Tibial artery (tissue), 4 donors: ENCODE data around the gene SYPL2.

ENCODE experiments used
- DNase-seq, 2 donors: peaks; one replicate each; pipeline ENCODE4 v3.0.0-alpha.2; 2019
- H3K27ac ChIP-seq, 2 donors: fragments of 200-600 bp; sonication (generic) in 1 of 2; 1 replicate in 1 of 2; 2 replicates in 1 of 2; pipeline ENCODE4 v1.5.1; 2018 to 2019; ENCODE audit warnings: mild to moderate bottlenecking in 1 of 2
- H3K27me3 ChIP-seq, 2 donors: fragments of 200-600 bp; sonication (generic) in 1 of 2; one replicate each; pipeline versions ENCODE4 v1.5.1 to v1.6.0; 2016 to 2019
- H3K36me3 ChIP-seq, 3 donors: fragments of 200-600 bp; sonication (generic) in 2 of 3; one replicate each; pipeline ENCODE4 v1.5.1; 2016 to 2019; ENCODE audit warnings: mild to moderate bottlenecking in 2 of 3
- H3K4me1 ChIP-seq, 4 donors: fragments of 200-600 bp; sonication (generic) in 2 of 4; 1 replicate in 3 of 4; 2 replicates in 1 of 4; pipeline ENCODE4 v1.5.1; 2016 to 2019
- H3K4me3 ChIP-seq, 2 donors: fragments of 200-600 bp; sonication (generic) in 1 of 2; 1 replicate in 1 of 2; 2 replicates in 1 of 2; pipeline ENCODE4 v1.5.1; 2018 to 2019; ENCODE audit warnings: mild to moderate bottlenecking in 2 of 2
- H3K9me3 ChIP-seq, 3 donors: fragments of 200-600 bp; sonication (generic) in 1 of 3; one replicate each; pipeline ENCODE4 v1.5.1; 2016 to 2019
- intact Hi-C: fragments of 100-400 bp; cut with DNase I; formaldehyde crosslinking; loops from one replicate; pipeline ENCODE4 v1.15.0; 2023; ENCODE audit warnings: low total_unique reads
- TF ChIP-seq, protein P1 (sequence below), 2 experiments: fragments of 200-600 bp in 1 of 2; fragments of 450-650 bp in 1 of 2; IDR thresholded peaks; one replicate each; pipeline ENCODE4 v1.5.1; 2017 to 2019; ENCODE audit warnings: antibody characterized with exemption in 2 of 2, mild to moderate bottlenecking in 1 of 2, moderate library complexity in 1 of 2

Gene SYPL2

DNA sequence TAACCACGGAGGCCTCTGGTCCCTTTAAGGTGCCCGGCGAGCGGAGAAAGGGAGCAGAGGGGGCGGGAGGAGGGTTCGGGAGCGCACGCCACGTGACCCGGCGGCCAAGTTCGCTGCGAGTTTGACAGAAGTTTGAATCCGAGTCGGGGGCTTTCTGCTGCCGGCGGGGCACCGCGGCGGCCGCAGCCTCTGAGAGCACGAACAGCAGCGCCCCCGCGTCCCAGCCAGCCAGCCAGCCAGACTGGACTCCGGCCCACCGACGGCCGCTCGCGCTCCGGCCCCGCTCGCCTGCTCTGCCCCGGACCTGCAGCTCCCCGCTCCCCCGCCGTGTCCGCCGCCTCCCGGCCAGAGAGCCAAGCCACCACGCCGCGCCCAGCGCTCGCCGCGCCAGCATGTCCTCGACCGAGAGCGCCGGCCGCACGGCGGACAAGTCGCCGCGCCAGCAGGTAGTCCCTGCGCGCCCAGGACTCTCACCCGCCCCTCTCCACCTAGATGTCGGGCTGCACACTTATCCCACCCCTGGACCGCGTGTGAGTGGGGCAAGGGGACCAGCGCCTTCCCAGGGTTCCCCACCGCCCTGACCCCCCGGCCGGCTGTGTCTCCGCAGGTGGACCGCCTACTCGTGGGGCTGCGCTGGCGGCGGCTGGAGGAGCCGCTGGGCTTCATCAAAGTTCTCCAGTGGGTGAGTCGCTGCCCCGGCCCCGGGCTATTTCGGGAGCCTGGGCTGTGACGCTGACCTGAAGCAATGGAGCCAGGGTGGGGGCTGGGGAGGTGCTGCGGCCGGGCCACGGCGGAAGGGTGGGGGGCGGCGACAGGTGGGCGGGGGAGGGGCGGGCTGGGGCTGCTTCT, at the start of gene SYPL2:
Gene SYPL2 (plus strand): TSS at position 95 of the 849 bp plus-strand sequence. CDS start 298 bp downstream, at position 393.
- H3K9me3 ChIP-seq, result no peaks in the 10 kb centered on the region
- peaks cover 0 to 19% (median 7%) of the 10 kb centered on the region in 4 donors for H3K4me1 ChIP-seq
- no peak for DNase-seq
- TF ChIP-seq, protein P1, sequence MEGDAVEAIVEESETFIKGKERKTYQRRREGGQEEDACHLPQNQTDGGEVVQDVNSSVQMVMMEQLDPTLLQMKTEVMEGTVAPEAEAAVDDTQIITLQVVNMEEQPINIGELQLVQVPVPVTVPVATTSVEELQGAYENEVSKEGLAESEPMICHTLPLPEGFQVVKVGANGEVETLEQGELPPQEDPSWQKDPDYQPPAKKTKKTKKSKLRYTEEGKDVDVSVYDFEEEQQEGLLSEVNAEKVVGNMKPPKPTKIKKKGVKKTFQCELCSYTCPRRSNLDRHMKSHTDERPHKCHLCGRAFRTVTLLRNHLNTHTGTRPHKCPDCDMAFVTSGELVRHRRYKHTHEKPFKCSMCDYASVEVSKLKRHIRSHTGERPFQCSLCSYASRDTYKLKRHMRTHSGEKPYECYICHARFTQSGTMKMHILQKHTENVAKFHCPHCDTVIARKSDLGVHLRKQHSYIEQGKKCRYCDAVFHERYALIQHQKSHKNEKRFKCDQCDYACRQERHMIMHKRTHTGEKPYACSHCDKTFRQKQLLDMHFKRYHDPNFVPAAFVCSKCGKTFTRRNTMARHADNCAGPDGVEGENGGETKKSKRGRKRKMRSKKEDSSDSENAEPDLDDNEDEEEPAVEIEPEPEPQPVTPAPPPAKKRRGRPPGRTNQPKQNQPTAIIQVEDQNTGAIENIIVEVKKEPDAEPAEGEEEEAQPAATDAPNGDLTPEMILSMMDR (IDR thresholded peaks at IDR 0.05), result no peak
- peak within 1 kb of the TSS; percentile 55 to 76 for H3K4me3 ChIP-seq
- peaks cover 0 to 14% of the 10 kb centered on the region in 2 donors for H3K27me3 ChIP-seq
- no peaks in the 10 kb centered on the region for H3K36me3 ChIP-seq
- intact Hi-C loops, result loop anchor here (5.0 kb wide), 1 partner anchor 39 kb away; the partner anchor contains the start of gene PSMA5
- peak within 1 kb of the TSS; percentile 66 to 73 for H3K27ac ChIP-seq

GRCh38 chr1:109423498-109423897, 42.8 kb upstream of the SYPL2 start:
- TF ChIP-seq, protein P1 (IDR thresholded peaks at IDR 0.05), result no peak
- no peaks in the 10 kb centered on the region for H3K27me3 ChIP-seq
- peaks cover 25 to 33% (median 28%) of the 10 kb centered on the region in 3 donors for H3K36me3 ChIP-seq
- intact Hi-C loops, result loop anchor here (10.0 kb wide), 1 partner anchor 111 kb away; the partner anchor contains the start of gene GPR61
- no peak for DNase-seq
- H3K4me3 ChIP-seq, result no peak overlapping the region
- peaks cover 0 to 33% (median 19%) of the 10 kb centered on the region in 4 donors for H3K4me1 ChIP-seq
- no peak overlapping the region for H3K27ac ChIP-seq
- no peaks in the 10 kb centered on the region for H3K9me3 ChIP-seq

GRCh38 chr1:109425391-109426280, 40.7 kb upstream of the SYPL2 start:
- Histone ChIP-seq H3K27ac (peak overlapping the region; percentile 90 to 95), H3K4me1 (peaks cover 0 to 33% (median 19%) of the 10 kb centered on the region in 4 donors), H3K9me3 (no peaks in the 10 kb centered on the region), H3K4me3 (peak overlapping the region; percentile 83 to 92), H3K36me3 (peaks cover 9 to 13% (median 9%) of the 10 kb centered on the region in 3 donors), H3K27me3 (no peaks in the 10 kb centered on the region)
- intact Hi-C loops, result loop anchor here (5.0 to 10.0 kb wide), 2 partner anchors 42 to 109 kb away; partner anchors contain the start of genes GPR61 and SYPL2
- DNase-seq, result no peak
- TF ChIP-seq, protein P1 (IDR thresholded peaks at IDR 0.05), result no peak

DNA sequence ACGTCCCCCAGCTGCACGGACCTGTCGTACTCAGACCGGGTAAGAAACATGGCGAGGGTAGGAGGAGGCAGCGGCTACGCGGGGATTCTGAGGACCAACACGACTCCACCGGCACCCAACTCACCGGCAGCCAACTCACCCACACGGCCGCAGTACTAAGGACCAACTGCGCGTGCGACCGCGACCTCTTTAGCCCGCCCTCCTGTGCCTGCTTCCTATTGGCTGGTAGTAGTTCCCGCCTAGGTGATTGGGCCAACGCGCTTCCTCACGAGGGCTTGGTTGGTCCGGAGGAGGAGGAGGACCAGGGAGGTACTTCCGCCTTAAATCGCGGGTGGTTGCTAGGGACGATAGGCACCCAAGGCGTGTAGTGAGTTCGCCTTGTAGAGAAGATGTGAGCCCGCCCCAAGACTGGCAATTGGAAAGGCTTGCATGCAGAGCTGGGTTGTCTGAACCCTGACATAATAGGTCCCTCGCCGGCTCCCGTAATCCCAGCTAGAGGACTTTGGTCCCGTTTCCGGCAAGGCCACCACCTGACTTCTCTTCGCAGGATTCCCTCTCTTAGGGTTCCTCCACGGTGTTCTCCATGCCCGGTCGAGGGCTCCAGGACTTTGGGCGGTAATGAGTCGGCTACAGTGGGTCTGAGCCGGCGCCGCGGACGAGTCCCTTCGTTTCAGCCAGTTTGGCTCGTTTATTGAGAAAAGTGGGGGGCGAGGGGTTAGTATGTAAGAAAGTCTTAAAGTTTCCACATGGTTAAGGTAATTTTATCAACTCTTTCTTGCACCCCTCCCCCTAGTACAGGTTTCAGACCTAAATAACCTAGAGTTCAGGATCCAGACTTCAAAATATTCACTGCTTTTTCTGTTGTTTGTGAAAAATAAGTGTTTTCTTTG, 39.8 kb upstream of the SYPL2 start, which contains the start of gene PSMA5:
Gene PSMA5 (minus strand): TSS at position 168 of the 890 bp plus-strand sequence. CDS start 118 bp downstream, at position 50.
- H3K9me3 ChIP-seq, result no peaks in the 10 kb centered on the region

More for the DNA sequence above, 39.8 kb upstream of the SYPL2 start, which contains the start of gene PSMA5:
- no peaks in the 10 kb centered on the region for H3K27me3 ChIP-seq
- H3K4me1 ChIP-seq, result peaks cover 0 to 33% (median 19%) of the 10 kb centered on the region in 4 donors
- intact Hi-C loops, result loop anchor here (5.0 to 10.0 kb wide), 2 partner anchors 41 to 108 kb away; partner anchors contain the start of genes GPR61 and SYPL2
- H3K4me3 ChIP-seq, result peak within 1 kb of the TSS; percentile 83 to 92
- peaks cover under 1 to 4% (median under 1%) of the 10 kb centered on the region in 3 donors for H3K36me3 ChIP-seq
- TF ChIP-seq, protein P1 (IDR thresholded peaks at IDR 0.05), result peak in 1 of 2 experiments; percentile 9
- peak within 1 kb of the TSS; percentile 90 to 95 for H3K27ac ChIP-seq
- DNase-seq, result peak; percentile 99
